Motor neuron (in vitro differentiated cells): ENCODE results near the gene DOCK1. TPM values are rescaled to one million over a fixed set of nuclear protein-coding genes. Genes with fewer than 3 reads are reported as not detected.

Experiments
- ATAC-seq, 8 experiments: fragments of 200-7000 bp; cut with Tn5 transposase; replicated peaks in 6 of 8; 2 replicates each; pipeline ENCODE4 v1.8.0; 2021; ENCODE audit warnings: mild to moderate bottlenecking in 8 of 8, moderate library complexity in 8 of 8
- H3K27ac ChIP-seq, 2 donors: fragments of 250-450 bp; sonication (Bioruptor Pico); 2 replicates each; pipeline ENCODE4 v1.9.0; 2021; ENCODE audit warnings: antibody characterized with exemption in 2 of 2, mild to moderate bottlenecking in 2 of 2, moderate library complexity in 1 of 2
- H3K4me1 ChIP-seq, 2 donors: fragments of 250-450 bp; sonication (Bioruptor Pico); replicated peaks in 1 of 2; 2 replicates each; pipeline ENCODE4 v1.6.1; 2021; ENCODE audit warnings: antibody characterized with exemption in 2 of 2, mild to moderate bottlenecking in 2 of 2, moderate library complexity in 1 of 2
- H3K4me3 ChIP-seq, 5 donors: fragments of 250-450 bp; sonication (Bioruptor Pico); 2 replicates each; pipeline ENCODE4 v1.9.0; 2021; ENCODE audit warnings: antibody characterized with exemption in 5 of 5, mild to moderate bottlenecking in 5 of 5, moderate library complexity in 4 of 5
- WGBS, 10 experiments: fragments of 450-650 bp; shearing (Covaris generic); methylation state at CpG; one replicate each; pipeline ENCODE4 v1.0.0; 2022; 5-methylcytosine and 5-hydroxymethylcytosine counted together
- in situ Hi-C, 9 experiments: fragments of 400-800 bp; cut with MboI; loops; one replicate each; pipeline ENCODE4 v1.15.0; 2021; ENCODE audit warnings: low sequenced_read_pairs in 9 of 9, low pct_unique_long_range_greater_than_20kb in 2 of 9; ENCODE audit not compliant: unreplicated experiment in 9 of 9
- total RNA-seq, 8 experiments: library from RNA; unstranded; fragments of 300-600 nt; gene quantifications; 2 replicates each; pipeline versions ENCODE4 v1.2.3 to v1.2.4, GENCODE V29; 2022

DOCK1 gene
- total RNA-seq, 8 experiments from 2014 or later = 8.8 to 85.4 (median 23.0) TPM

- H3K27ac ChIP-seq = no peak overlapping the region
- H3K4me1 ChIP-seq = peaks cover 37 to 59% of the 10 kb centered on the region in 2 donors
- no peak overlapping the region for H3K4me3 ChIP-seq
- WGBS, 10 experiments = 17 to 76% (median 42%) methylated on average over 1 to 7 of the region's 10 CpGs; no CpG with 5 or more reads in 4 of the 10 experiments
- in situ Hi-C loops = no loop called here
- peak in 7 of 8 experiments; percentile 60 to 87 (median 81) for ATAC-seq
These were observed 107.5 kb downstream of the DOCK1 start for GRCh38 chr10:127012769-127013152.

DNA sequence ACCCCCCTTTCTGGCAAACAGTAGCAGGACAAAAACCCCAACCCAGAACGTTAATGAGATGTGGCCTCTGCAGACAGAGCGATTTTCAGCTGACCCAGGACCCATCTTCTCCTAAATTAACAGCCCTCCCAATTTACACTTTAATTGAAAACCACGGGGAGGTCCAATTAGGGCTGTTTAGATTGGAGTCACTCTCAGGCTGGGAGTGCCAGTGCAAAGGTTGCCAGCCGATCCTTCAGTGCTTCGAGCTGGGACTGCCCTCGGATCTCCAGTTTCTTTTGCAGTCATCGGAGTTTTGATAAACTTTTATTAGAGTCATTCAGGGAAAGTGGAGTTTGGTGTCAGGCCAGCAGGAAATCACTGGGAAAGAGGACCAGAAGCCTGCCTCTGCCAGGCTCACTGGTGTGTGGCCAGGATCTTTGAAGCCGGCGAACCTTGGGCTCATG is 108.0 kb downstream of the DOCK1 start:
- H3K27ac ChIP-seq = no peak overlapping the region
- peaks cover 37 to 59% of the 10 kb centered on the region in 2 donors for H3K4me1 ChIP-seq
- WGBS, 10 experiments = 34 to 100% (median 72%) methylated on average over 2 to 6 of the region's 9 CpGs; no CpG with 5 or more reads in 2 of the 10 experiments
- in situ Hi-C loops = no loop called here
- H3K4me3 ChIP-seq = no peak overlapping the region
- ATAC-seq = no peak

DNA sequence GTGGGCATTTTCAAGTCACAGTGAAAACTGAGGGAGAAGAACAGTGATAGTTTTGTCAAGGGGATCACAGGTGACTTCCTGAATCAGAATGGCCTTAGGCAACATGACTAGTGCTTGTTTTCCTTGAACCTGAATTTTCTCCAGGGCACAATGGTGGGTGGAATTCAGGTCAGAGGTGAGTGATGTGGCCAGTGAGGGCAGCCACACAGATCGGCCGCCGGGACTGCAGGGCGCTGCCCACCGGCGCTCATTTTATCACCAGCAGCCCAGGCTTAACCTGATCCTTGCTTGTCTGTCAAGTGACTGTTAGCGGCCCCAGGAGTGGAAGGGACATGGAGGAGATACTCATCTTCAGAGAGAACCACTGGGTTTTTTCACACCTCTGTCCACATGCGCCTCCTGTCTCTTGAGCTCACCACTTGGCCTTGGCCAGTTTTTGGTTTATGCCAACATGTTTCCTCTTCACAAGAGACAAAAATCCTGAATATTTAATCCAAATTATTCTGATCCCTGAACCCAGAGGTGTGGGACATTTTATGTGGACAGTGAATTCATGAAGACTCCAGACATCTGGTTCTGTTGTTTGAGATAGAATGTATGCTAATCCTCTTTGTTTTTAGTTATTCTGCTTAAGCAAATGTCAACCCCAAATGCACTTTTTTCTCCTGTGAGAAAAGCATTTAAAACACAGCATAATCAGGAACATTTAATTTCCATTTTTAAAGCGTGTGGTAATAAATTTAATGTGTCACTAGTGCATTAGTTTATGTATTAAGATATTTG is 108.7 kb downstream of the DOCK1 start:
- peak in 3 of 8 experiments; percentile 22 to 68 (median 52) for ATAC-seq
- Histone ChIP-seq H3K4me3 (no peak overlapping the region), H3K4me1 (peaks cover 37 to 57% of the 10 kb centered on the region in 2 donors), H3K27ac (no peak overlapping the region)
- in situ Hi-C loops = no loop called here
- 67 to 100% (median 95%) methylated on average over 1 to 9 of the region's 9 CpGs; no CpG with 5 or more reads in 2 of the 10 experiments for WGBS, 10 experiments

DNA sequence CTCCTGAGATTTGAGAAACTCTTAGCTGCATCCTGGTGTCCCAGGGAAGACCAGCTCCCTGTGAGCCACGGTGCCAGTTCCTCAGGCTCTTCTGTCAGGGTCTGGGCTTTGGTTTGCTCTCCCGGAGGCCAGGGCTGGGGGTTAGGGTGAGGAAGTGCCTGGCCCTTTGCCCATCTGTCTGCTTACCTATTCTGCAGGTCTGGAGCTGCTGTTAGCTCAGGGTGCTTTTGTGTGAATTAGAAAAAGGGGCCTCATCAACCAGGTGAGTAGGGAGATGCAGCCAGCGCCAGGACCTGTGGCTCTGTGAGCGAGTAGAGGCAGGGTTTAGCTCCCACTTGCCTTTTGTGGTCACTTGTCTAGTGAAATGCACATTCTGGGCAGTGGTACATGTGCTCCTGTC is 109.4 kb downstream of the DOCK1 start:
- WGBS, 10 experiments = 83 to 100% (median 100%) methylated on average over 1 to 3 of the region's 4 CpGs; no CpG with 5 or more reads in 4 of the 10 experiments
- in situ Hi-C loops = no loop called here
- H3K4me1 ChIP-seq = peaks cover 37 to 51% of the 10 kb centered on the region in 2 donors

DNA sequence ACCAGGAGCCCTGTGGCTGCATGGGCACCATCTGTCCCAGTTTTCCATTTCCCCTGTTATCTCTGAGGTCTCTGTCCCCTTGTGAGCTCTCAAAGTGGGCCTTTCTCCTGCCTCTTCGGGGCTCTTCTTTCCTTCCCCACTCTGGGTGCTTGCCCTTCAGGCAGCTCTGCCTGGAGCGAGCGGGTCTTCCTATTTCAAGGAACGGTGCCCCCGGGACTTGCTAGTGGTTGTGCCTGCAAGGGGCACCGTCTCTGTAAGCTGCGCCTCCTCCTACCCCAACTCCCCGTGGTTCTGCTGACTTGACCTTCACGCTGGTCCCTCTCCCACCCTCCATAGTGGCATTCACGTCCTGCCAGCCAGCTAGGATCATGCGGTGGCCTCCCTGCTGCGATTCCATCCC is 110.1 kb downstream of the DOCK1 start:
- no peak overlapping the region for H3K4me3 ChIP-seq
- ATAC-seq = no peak
- no peak overlapping the region for H3K27ac ChIP-seq
- peaks cover 37 to 51% of the 10 kb centered on the region in 2 donors for H3K4me1 ChIP-seq
- 87 to 100% (median 92%) methylated on average over 3 to 7 of the region's 12 CpGs; no CpG with 5 or more reads in 7 of the 10 experiments for WGBS, 10 experiments
- in situ Hi-C loops = no loop called here

More for the DNA sequence above, 109.4 kb downstream of the DOCK1 start:
- ATAC-seq = no peak
- Histone ChIP-seq H3K27ac (no peak overlapping the region), H3K4me3 (no peak overlapping the region)

DNA sequence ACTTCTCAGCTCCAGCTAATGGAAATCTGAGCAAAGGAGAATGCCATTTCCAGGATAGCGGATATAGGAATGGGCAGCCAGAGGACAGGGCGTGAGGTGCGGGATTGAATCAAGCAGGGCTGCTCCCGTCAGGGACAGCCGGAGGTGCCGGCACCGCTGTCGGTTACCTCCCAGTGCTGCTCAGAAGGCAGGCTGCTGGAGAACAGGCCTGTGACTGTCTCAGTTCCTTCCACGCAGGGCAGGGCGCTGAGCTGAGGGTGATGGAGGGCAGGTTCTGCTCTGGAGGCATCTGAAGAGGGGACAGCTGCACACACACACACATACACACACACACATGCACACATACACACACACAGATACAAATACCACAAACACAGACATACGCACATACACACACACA is 111.1 kb downstream of the DOCK1 start:
- 83 to 100% (median 92%) methylated on average over 2 to 9 of the region's 11 CpGs; no CpG with 5 or more reads in 5 of the 10 experiments for WGBS, 10 experiments
- peak in 1 of 8 experiments; percentile 11 for ATAC-seq

GRCh38 chr10:127017541-127018297 is 112.5 kb downstream of the DOCK1 start:
- in situ Hi-C loops = no loop called here
- peak in 5 of 8 experiments; percentile 4 to 67 (median 53) for ATAC-seq
- Histone ChIP-seq H3K4me1 (peaks cover 21 to 29% of the 10 kb centered on the region in 2 donors), H3K27ac (no peak overlapping the region), H3K4me3 (no peak overlapping the region)
- 90 to 100% (median 96%) methylated on average over 1 to 8 of the region's 20 CpGs; no CpG with 5 or more reads in 4 of the 10 experiments for WGBS, 10 experiments

More for the DNA sequence above, 111.1 kb downstream of the DOCK1 start:
- peaks cover 34 to 43% of the 10 kb centered on the region in 2 donors for H3K4me1 ChIP-seq
- no peak overlapping the region for H3K4me3 ChIP-seq
- in situ Hi-C loops = no loop called here
- H3K27ac ChIP-seq = no peak overlapping the region

GRCh38 chr10:127018298-127018650 is 113.0 kb downstream of the DOCK1 start:
- no peak for ATAC-seq
- in situ Hi-C loops = no loop called here
- Histone ChIP-seq H3K27ac (no peak overlapping the region), H3K4me3 (no peak overlapping the region), H3K4me1 (peaks cover 15 to 24% of the 10 kb centered on the region in 2 donors)
- WGBS, 10 experiments = 92 to 100% (median 100%) methylated on average over 1 to 4 of the region's 4 CpGs; no CpG with 5 or more reads in 3 of the 10 experiments

DNA sequence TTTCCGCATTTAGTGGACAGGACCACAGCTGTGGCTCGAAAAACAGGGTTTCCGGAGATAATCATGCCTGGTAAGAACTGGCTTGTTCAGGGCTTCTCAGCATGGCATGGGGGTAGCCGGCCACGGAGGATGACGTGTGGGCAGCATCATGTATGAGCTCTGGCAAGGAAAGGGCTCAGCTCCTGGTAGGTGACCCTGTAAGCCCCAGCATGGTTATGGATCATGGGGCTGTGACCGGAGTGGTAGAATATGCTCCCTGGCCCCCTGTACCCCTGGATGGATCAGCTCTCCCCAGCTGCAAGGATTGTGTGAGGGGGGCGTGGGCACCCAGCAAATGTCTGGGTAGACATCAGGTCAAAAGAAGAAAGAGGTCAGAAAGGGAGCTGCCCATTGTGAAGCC is 113.5 kb downstream of the DOCK1 start:
- ATAC-seq = no peak
- Histone ChIP-seq H3K27ac (no peak overlapping the region), H3K4me3 (no peak overlapping the region), H3K4me1 (peaks cover 15 to 21% of the 10 kb centered on the region in 2 donors)
- 94 to 100% (median 97%) methylated on average over 1 to 6 of the region's 8 CpGs; no CpG with 5 or more reads in 5 of the 10 experiments for WGBS, 10 experiments
- in situ Hi-C loops = no loop called here

GRCh38 chr10:127020260-127020659 is 115.0 kb downstream of the DOCK1 start:
- ATAC-seq = no peak
- no peak overlapping the region for H3K27ac ChIP-seq
- in situ Hi-C loops = no loop called here
- H3K4me3 ChIP-seq = no peak overlapping the region
- WGBS, 10 experiments = 96 to 100% (median 100%) methylated on average over 1 to 3 of the region's 3 CpGs; no CpG with 5 or more reads in 6 of the 10 experiments
- H3K4me1 ChIP-seq = peaks cover 19 to 21% of the 10 kb centered on the region in 2 donors

DNA sequence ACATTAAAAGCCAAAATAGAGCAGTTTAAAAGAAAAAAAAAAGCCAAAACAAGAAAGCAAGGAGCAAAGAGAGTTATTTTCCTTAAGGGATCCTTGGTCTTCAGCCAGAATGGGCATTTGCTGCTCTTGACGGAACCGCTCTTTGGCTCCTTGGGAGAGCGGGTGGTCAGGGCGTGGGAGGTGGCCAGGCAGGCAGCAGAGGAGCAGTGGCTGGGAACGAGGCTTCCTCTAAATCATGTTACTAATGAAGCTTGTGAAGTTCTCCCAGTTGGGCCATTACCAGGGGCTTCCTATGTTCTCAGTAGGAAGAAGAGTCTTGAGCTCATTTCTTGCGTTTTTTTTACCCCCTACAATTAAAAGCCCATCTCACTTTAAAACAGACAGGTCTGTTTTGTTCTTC is 116.6 kb downstream of the DOCK1 start:
- in situ Hi-C loops = no loop called here
- no peak for ATAC-seq
- WGBS, 10 experiments = 75 to 100% (median 93%) methylated on average over 1 to 6 of the region's 6 CpGs
- no peak overlapping the region for H3K4me3 ChIP-seq
- H3K4me1 ChIP-seq = peaks cover 19 to 20% of the 10 kb centered on the region in 2 donors
- H3K27ac ChIP-seq = no peak overlapping the region

DNA sequence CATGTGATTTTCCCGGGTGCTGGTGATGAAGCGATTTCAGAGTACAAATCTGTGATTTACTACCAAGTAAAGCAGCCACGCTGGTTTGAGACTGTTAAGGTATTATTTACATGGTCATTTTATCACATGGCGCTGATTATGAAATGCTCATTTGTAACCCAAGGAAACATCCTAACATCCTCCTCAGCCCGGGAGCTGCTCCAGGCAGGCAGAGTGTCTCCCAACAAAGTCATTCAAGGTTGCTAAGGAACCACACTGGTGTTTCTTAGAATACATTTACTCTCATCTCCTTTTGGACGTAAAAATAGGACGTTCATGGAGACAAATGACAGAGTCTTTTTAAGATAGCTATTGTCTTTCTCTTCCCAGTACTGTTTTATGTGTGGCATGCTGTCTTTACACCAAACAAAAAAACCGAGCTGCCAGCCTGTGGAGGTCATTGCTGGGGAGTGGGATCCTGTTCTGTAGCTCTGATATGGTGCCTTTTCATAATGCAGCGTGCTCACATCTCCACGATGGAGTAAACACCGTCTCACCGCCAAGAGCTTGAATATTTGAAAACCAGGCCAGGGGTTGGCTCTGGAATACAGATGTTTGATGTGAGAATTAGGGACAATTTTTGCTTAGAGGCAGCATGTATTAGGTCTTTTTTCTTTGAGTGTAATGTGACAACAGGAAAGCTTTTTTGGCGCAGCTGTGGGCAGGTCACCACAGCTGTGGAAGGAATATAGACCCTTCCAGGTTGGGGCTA is 119.6 kb downstream of the DOCK1 start:
- peak in 5 of 8 experiments; percentile 92 to 96 (median 95) for ATAC-seq

More for the DNA sequence above, 119.6 kb downstream of the DOCK1 start:
- WGBS, 10 experiments = 10 to 84% (median 38%) methylated on average over 3 to 12 of the region's 13 CpGs; no CpG with 5 or more reads in 1 of the 10 experiments
- peaks cover 19 to 20% of the 10 kb centered on the region in 2 donors for H3K4me1 ChIP-seq
- peak overlapping the region; percentile 17 to 36 for H3K27ac ChIP-seq
- no peak overlapping the region for H3K4me3 ChIP-seq
- in situ Hi-C loops = no loop called here
